ENCODE results near the gene PLAC9. TPM values are rescaled to one million over a fixed set of nuclear protein-coding genes. Genes with fewer than 3 reads are reported as not detected.
A peak's percentile ranks its signal among the peaks of the same experiment; 100 is the strongest.
"Not testable (repeated sequence)": the region's sequence is repeated elsewhere in the genome, so short reads cannot be mapped to it uniquely, and the experiment has no call there.

Gene PLAC9
- total RNA-seq = 100 to 1,000 TPM in 1 of 2 donors, 10 to 100 TPM in 1; 42.7 to 123 TPM

- Histone ChIP-seq H3K27ac (peak within 1 kb of the TSS; percentile 44 to 61), H3K36me3 (no peaks in the 10 kb centered on the region), H3K4me3 (peak within 1 kb of the TSS; percentile 82), H3K9me3 (no peaks in the 10 kb centered on the region), H3K4me1 (ENCODE audit: control insufficient read depth in 1 of 2, low read depth in 2 of 2) (peaks cover 3 to 35% of the 10 kb centered on the region in 2 donors), H3K27me3 (replicated peaks; ENCODE audit: insufficient read depth) (no peaks in the 10 kb centered on the region)
- DNase-seq (ENCODE audit: low spot score) (no peak), ATAC-seq (ENCODE audit: insufficient number of reproducible peaks, low FRiP score, low read depth) (peak; percentile 14)
- TF ChIP-seq, protein P1, sequence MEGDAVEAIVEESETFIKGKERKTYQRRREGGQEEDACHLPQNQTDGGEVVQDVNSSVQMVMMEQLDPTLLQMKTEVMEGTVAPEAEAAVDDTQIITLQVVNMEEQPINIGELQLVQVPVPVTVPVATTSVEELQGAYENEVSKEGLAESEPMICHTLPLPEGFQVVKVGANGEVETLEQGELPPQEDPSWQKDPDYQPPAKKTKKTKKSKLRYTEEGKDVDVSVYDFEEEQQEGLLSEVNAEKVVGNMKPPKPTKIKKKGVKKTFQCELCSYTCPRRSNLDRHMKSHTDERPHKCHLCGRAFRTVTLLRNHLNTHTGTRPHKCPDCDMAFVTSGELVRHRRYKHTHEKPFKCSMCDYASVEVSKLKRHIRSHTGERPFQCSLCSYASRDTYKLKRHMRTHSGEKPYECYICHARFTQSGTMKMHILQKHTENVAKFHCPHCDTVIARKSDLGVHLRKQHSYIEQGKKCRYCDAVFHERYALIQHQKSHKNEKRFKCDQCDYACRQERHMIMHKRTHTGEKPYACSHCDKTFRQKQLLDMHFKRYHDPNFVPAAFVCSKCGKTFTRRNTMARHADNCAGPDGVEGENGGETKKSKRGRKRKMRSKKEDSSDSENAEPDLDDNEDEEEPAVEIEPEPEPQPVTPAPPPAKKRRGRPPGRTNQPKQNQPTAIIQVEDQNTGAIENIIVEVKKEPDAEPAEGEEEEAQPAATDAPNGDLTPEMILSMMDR (IDR thresholded peaks at IDR 0.05) = no peak
Observed at GRCh38 chr10:80132299-80133139, at the start of gene PLAC9. TSS of gene PLAC9 (plus strand) at chr10:80132730. CDS start at chr10:80132763, 33 bp downstream.

GRCh38 chr10:80090121-80090520, 42.4 kb upstream of the PLAC9 start:
- Histone ChIP-seq H3K4me1 (ENCODE audit: control insufficient read depth in 1 of 2, low read depth in 2 of 2) (no peaks in the 10 kb centered on the region), H3K27me3 (replicated peaks; ENCODE audit: insufficient read depth) (no peaks in the 10 kb centered on the region), H3K36me3 (peaks cover 6% of the 10 kb centered on the region), H3K9me3 (no peaks in the 10 kb centered on the region), H3K27ac (no peak overlapping the region), H3K4me3 (no peak overlapping the region)
- no peak for DNase-seq (ENCODE audit: low spot score)
- no peak for ATAC-seq (ENCODE audit: insufficient number of reproducible peaks, low FRiP score, low read depth)
- TF ChIP-seq, protein P1 (IDR thresholded peaks at IDR 0.05) = no peak

DNA sequence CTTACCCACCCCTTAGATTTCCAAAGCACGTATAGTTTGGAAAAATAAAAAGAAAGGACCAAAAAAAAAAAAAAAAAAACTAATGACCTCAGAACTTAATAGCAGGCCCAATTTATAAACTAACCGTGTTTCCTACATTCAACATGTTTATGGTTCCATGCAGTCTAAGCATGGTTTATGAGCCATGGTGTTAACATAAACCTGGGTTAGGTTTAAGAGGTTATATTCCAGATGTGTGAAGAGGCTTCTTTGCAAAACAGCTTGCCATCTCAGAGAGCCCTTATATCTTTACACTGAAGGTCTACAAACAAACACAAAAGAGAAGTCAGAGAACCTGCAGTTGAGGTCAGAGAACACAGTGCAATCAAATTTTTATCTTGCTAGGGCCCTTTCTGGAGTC, 38.3 kb upstream of the PLAC9 start:
- H3K27me3 ChIP-seq (replicated peaks; ENCODE audit: insufficient read depth) = no peaks in the 10 kb centered on the region
- no peaks in the 10 kb centered on the region for H3K4me1 ChIP-seq (ENCODE audit: control insufficient read depth in 1 of 2, low read depth in 2 of 2)
- no peak overlapping the region for H3K4me3 ChIP-seq
- TF ChIP-seq, protein P1 (IDR thresholded peaks at IDR 0.05) = no peak
- H3K27ac ChIP-seq = no peak overlapping the region
- H3K36me3 ChIP-seq = peaks cover 3% of the 10 kb centered on the region
- H3K9me3 ChIP-seq = no peaks in the 10 kb centered on the region
- ATAC-seq (ENCODE audit: insufficient number of reproducible peaks, low FRiP score, low read depth) = no peak
- no peak for DNase-seq (ENCODE audit: low spot score)

GRCh38 chr10:80098272-80098671, 34.3 kb upstream of the PLAC9 start:
- ATAC-seq (ENCODE audit: insufficient number of reproducible peaks, low FRiP score, low read depth); H3K4me1 ChIP-seq (ENCODE audit: control insufficient read depth in 1 of 2, low read depth in 2 of 2): not testable (repeated sequence)

DNA sequence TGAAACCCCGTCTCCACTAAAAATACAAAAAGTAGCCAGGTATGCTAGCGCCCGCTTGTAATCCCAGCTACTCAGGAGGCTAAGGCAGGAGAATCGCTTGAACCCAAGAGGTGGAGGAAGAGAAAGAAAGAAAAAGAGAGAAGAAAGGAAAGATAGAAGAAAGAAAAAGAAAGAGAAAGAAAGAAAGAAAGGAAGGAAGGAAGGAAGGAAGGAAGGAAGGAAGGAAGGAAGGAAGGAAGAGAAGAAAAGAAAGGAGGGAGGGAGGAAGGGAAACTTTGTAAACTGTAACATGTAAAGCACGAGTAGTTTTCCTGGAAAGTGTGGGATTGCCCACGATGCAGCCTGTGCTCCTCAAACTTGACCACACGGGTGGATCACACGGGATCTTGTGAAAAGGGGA, 33.2 kb upstream of the PLAC9 start:
- H3K4me3 ChIP-seq; H3K27ac ChIP-seq; H3K9me3 ChIP-seq; H3K4me1 ChIP-seq (ENCODE audit: control insufficient read depth in 1 of 2, low read depth in 2 of 2); DNase-seq (ENCODE audit: low spot score); ATAC-seq (ENCODE audit: insufficient number of reproducible peaks, low FRiP score, low read depth); H3K27me3 ChIP-seq (replicated peaks; ENCODE audit: insufficient read depth); H3K36me3 ChIP-seq: not testable (repeated sequence)

More at GRCh38 chr10:80098272-80098671, 34.3 kb upstream of the PLAC9 start:
- not testable (repeated sequence) for H3K36me3 ChIP-seq; H3K27ac ChIP-seq; DNase-seq (ENCODE audit: low spot score); H3K4me3 ChIP-seq; H3K9me3 ChIP-seq; H3K27me3 ChIP-seq (replicated peaks; ENCODE audit: insufficient read depth)

DNA sequence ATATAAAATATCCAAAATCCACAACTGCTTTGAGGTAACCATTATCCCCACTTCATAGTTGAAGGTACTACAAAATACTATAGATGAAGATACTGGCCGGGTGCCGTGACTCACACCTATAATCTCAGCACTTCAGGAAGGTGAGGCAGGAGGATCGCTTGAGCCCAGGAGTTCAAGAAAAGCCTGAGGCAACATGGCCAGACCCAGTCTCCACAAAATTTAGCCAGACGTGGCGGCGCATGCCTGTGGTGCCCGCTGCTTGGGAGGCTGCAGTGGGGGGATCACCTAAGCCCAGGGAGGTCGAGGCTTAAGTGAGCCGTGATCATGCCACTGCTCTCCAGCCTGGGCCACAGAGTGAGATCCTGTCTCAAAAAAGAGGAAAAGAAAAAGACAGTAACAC, 32.4 kb upstream of the PLAC9 start:
- no peaks in the 10 kb centered on the region for H3K27me3 ChIP-seq (replicated peaks; ENCODE audit: insufficient read depth)
- H3K4me3 ChIP-seq = no peak overlapping the region
- TF ChIP-seq, protein P1 (IDR thresholded peaks at IDR 0.05) = no peak
- H3K27ac ChIP-seq = no peak overlapping the region
- DNase-seq (ENCODE audit: low spot score) (no peak), ATAC-seq (ENCODE audit: insufficient number of reproducible peaks, low FRiP score, low read depth) (no peak)
- peaks cover 0 to 17% of the 10 kb centered on the region in 2 donors for H3K4me1 ChIP-seq (ENCODE audit: control insufficient read depth in 1 of 2, low read depth in 2 of 2)
- no peaks in the 10 kb centered on the region for H3K9me3 ChIP-seq
- H3K36me3 ChIP-seq = no peaks in the 10 kb centered on the region

Measured in thoracic aorta (tissue), 2 donors.